Activated naive CD8-positive, alpha-beta T cell treated with anti-CD3 and anti-CD28 coated beads, Interleukin-2, amount 10 ng/mL, durations not matched to agents 7 days and 5 days (primary cell): ENCODE data around the gene UBE2F. TPM values are rescaled to one million over a fixed set of nuclear protein-coding genes. Genes with fewer than 3 reads are reported as not detected.

Experiments
- ATAC-seq: fragments of 150-1000 bp; cut with Tn5 transposase; one replicate; pipeline ENCODE4 v1.10.0; 2021; ENCODE audit warnings: low read depth, moderate library complexity
- POLR2A ChIA-PET: fragments of 350-600 bp; sonication (Branson Sonifier 250); formaldehyde crosslinking; loops from one replicate; lab custom pipeline; 2021; ENCODE audit warnings: antibody characterized with exemption; lab: Charles Lee
- DNase-seq: peaks from one replicate; pipeline ENCODE4 v3.0.0; 2021
- H3K27ac Mint-ChIP-seq: one replicate; pipeline ENCODE4 v1.8.0; 2022; ENCODE audit warnings: mild to moderate bottlenecking, mixed read lengths
- H3K27me3 Mint-ChIP-seq: one replicate; pipeline ENCODE4 v1.8.0; 2022; ENCODE audit warnings: mild to moderate bottlenecking, moderate library complexity, mixed read lengths
- H3K36me3 Mint-ChIP-seq: one replicate; pipeline ENCODE4 v1.8.0; 2021; ENCODE audit warnings: mild to moderate bottlenecking, mixed read lengths
- H3K4me1 Mint-ChIP-seq: one replicate; pipeline ENCODE4 v1.8.0; 2021; ENCODE audit warnings: mixed read lengths
- H3K4me3 Mint-ChIP-seq: one replicate; pipeline ENCODE4 v1.8.0; 2022; ENCODE audit warnings: mild to moderate bottlenecking, moderate library complexity, mixed read lengths
- H3K9me3 Mint-ChIP-seq: one replicate; pipeline ENCODE4 v1.8.0; 2021; ENCODE audit warnings: mixed read lengths
- total RNA-seq, 2 experiments: library from RNA; stranded (reverse); gene quantifications; one replicate each; pipeline ENCODE4 v1.2.3, GENCODE V29; 2021

The UBE2F gene
- total RNA-seq, 2 experiments from 2014 or later: 49.0 to 49.8 TPM

GRCh38 chr2:237996021-237996593, 29.3 kb downstream of the UBE2F start:
- ATAC-seq (no peak), DNase-seq (no peak)
- peaks cover 23% of the 10 kb centered on the region for H3K4me1 Mint-ChIP-seq
- H3K4me3 Mint-ChIP-seq: no peak overlapping the region
- no peaks in the 10 kb centered on the region for H3K27me3 Mint-ChIP-seq
- no peaks in the 10 kb centered on the region for H3K9me3 Mint-ChIP-seq
- peaks cover 43% of the 10 kb centered on the region for H3K36me3 Mint-ChIP-seq
- H3K27ac Mint-ChIP-seq: no peak overlapping the region
- POLR2A ChIA-PET: no interaction called here

DNA sequence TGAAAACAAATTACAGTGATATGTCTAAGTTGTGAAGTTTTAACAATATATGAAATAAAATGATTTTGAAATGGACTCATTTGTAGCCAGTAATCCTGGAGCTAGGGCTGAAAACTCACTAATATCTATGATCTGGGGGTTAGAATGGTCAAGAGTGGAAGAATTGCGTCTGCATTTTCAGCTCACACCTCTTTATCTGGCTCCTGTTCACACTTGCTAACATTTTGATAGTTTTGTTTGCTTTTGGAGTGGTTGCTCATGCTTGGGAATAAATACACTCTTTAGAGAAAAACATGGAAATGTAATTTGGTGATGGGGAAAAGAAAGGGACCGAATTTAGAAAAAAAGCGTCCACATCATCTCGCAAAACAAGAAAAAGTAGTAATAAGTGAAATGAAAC, 30.7 kb downstream of the UBE2F start:
- peaks cover 23% of the 10 kb centered on the region for H3K4me1 Mint-ChIP-seq
- H3K9me3 Mint-ChIP-seq: no peaks in the 10 kb centered on the region
- POLR2A ChIA-PET: no interaction called here
- DNase-seq (no peak), ATAC-seq (no peak)
- H3K4me3 Mint-ChIP-seq: peak overlapping the region; percentile 22
- H3K27ac Mint-ChIP-seq: peak overlapping the region; percentile 15
- H3K36me3 Mint-ChIP-seq: peaks cover 34% of the 10 kb centered on the region
- H3K27me3 Mint-ChIP-seq: no peaks in the 10 kb centered on the region

GRCh38 chr2:237998530-237998929, 31.7 kb downstream of the UBE2F start:
- Mint-ChIP-seq H3K36me3 (peaks cover 31% of the 10 kb centered on the region), H3K27ac (peak overlapping the region; percentile 85), H3K4me1 (peaks cover 31% of the 10 kb centered on the region), H3K9me3 (no peaks in the 10 kb centered on the region), H3K27me3 (no peaks in the 10 kb centered on the region), H3K4me3 (peak overlapping the region; percentile 78)
- POLR2A ChIA-PET: interaction anchor here (0.6 to 1.4 kb wide), 4 partner anchors 11 to 305 kb away, joined by 3 to 5 read pairs (median 4); partner anchors contain the start of gene SCLY
- DNase-seq (no peak), ATAC-seq (peak; percentile 71)

DNA sequence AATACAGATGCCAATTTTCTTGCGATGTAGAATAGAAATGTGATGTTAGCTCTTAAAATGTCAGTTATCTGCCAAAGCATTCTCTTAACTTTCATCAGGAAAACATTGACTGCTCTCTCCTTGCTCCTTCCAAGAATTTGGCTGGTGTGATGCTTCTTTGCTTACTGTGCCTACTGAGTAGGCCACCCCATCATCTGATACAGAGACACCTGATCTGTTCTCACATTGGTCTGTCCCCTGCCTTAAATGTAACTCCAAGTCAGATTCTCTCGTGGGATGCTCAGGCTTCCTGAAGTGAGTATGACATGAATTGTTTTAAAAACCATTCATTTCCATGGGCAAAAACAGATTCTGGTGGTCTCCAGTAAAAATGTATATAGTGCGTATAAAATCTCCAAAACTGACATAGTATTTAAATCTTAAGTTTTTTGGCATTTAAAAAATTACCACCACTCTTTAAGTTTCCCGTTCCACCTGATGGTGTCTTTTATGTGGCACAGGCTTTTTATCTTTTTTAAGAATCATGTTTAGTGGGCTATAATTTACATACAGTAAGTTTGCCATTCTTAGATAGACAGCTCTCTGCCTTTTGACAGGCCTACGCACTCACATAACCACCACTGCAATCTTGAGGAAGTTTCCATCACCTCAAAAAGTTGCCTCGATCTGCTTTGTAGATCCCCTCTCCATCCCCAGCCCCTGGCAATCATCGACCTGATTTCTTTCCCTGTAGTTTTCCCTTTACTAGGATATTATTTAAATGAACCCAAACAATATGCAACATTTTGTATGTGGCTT, 36.6 kb downstream of the UBE2F start:
- peaks cover 37% of the 10 kb centered on the region for H3K4me1 Mint-ChIP-seq
- DNase-seq (no peak), ATAC-seq (peak; percentile 80)
- no peaks in the 10 kb centered on the region for H3K9me3 Mint-ChIP-seq
- H3K36me3 Mint-ChIP-seq: peaks cover 40% of the 10 kb centered on the region
- H3K27me3 Mint-ChIP-seq: no peaks in the 10 kb centered on the region
- peak overlapping the region; percentile 43 for H3K4me3 Mint-ChIP-seq
- POLR2A ChIA-PET: interaction anchor here (1.3 kb wide), 1 partner anchor 23 kb away, joined by 3 read pairs; no protein-coding TSS in a partner anchor
- peak overlapping the region; percentile 86 for H3K27ac Mint-ChIP-seq

- DNase-seq (no peak), ATAC-seq (no peak)
- Mint-ChIP-seq H3K4me3 (peak overlapping the region; percentile 43), H3K27ac (peak overlapping the region; percentile 86), H3K27me3 (no peaks in the 10 kb centered on the region), H3K4me1 (peaks cover 36% of the 10 kb centered on the region), H3K9me3 (no peaks in the 10 kb centered on the region), H3K36me3 (peaks cover 40% of the 10 kb centered on the region)
- POLR2A ChIA-PET: interaction anchor here (1.3 kb wide), 1 partner anchor 24 kb away, joined by 3 read pairs; no protein-coding TSS in a partner anchor
These were observed 37.4 kb downstream of the UBE2F start for GRCh38 chr2:238004077-238004830.

DNA sequence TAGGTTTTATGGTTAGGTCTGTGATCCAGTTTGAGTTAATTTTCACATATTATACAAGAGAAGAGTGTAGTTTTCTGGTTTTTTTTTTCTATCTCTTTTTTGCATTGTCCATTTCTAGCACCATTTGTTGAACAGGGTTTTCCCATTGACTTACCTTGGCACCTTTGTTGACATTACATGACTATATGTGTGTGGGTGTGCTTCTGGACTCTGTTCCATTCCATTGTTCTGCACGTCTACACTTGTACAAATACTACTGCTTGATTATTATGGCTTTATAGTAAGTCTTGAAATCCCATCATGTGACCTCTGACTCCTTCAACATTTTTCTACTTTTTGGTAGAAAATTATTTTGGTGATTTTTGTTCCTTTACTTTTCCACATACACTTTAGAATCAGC, 38.7 kb downstream of the UBE2F start:
- Mint-ChIP-seq H3K27ac (no peak overlapping the region), H3K36me3 (peaks cover 30% of the 10 kb centered on the region), H3K4me1 (peaks cover 39% of the 10 kb centered on the region)

GRCh38 chr2:238006510-238006909, 39.7 kb downstream of the UBE2F start:
- DNase-seq: no peak
- Mint-ChIP-seq H3K27me3 (no peaks in the 10 kb centered on the region), H3K9me3 (no peaks in the 10 kb centered on the region), H3K4me3 (no peak overlapping the region), H3K36me3 (peaks cover 35% of the 10 kb centered on the region), H3K27ac (no peak overlapping the region), H3K4me1 (peaks cover 44% of the 10 kb centered on the region)
- no peak for ATAC-seq
- POLR2A ChIA-PET: no interaction called here

More for the DNA sequence above, 38.7 kb downstream of the UBE2F start:
- DNase-seq (no peak), ATAC-seq (no peak)
- POLR2A ChIA-PET: interaction anchor here (0.7 kb wide), 1 partner anchor 202 kb away, joined by 4 read pairs; no protein-coding TSS in a partner anchor
- Mint-ChIP-seq H3K9me3 (no peaks in the 10 kb centered on the region), H3K4me3 (no peak overlapping the region), H3K27me3 (no peaks in the 10 kb centered on the region)

DNA sequence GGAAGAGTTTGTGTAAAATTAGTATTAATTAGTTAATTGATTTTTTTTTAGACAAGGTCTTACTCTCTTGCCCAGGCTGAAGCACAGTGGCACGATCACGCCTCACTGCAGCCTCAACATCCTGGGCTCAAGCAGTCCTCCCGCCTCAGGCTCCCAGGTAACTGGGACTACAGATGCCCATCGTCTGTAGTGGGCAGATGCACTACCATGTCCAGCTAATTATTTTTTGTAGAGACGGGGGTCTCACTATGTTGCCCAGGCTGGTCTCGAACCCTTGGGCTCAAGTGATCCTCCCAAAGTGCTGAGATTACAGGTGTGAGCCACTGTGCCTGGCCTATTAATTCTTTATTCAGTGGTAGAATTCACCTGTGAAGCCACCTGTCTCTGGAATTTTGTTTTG, 41.1 kb downstream of the UBE2F start:
- Mint-ChIP-seq H3K36me3 (peaks cover 35% of the 10 kb centered on the region), H3K9me3 (no peaks in the 10 kb centered on the region), H3K27me3 (no peaks in the 10 kb centered on the region), H3K4me1 (peaks cover 41% of the 10 kb centered on the region), H3K27ac (no peak overlapping the region), H3K4me3 (no peak overlapping the region)
- DNase-seq (no peak), ATAC-seq (no peak)
- POLR2A ChIA-PET: no interaction called here

GRCh38 chr2:238009563-238009962, 42.7 kb downstream of the UBE2F start:
- no peak overlapping the region for H3K4me3 Mint-ChIP-seq
- POLR2A ChIA-PET: interaction anchor here (0.6 kb wide), 2 partner anchors 11 to 224 kb away, joined by 3 to 4 read pairs; no protein-coding TSS in a partner anchor

DNA sequence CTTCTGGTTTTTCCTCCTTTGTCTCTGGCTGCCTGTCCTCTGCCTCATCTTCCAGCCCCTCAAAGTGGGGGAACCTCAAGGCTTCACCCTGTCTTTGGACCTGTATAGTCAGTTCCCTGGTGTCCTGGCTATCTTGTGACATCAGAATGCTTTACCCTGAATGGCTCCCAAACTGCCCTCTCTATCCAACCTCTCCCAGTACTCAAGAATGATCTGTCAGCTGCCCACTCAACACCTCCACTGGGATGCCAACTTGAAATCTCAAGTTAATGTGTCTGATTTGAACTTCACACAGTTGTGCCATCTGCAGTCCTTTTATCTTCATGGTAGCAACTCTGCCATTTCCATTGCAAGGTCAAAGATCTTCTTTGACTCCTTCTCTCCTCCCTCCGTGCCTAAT, 43.8 kb downstream of the UBE2F start:
- H3K27ac Mint-ChIP-seq: no peak overlapping the region
- no peak overlapping the region for H3K4me3 Mint-ChIP-seq
- POLR2A ChIA-PET: no interaction called here
- H3K9me3 Mint-ChIP-seq: no peaks in the 10 kb centered on the region
- H3K4me1 Mint-ChIP-seq: peaks cover 24% of the 10 kb centered on the region
- ATAC-seq (no peak), DNase-seq (no peak)
- peaks cover 27% of the 10 kb centered on the region for H3K36me3 Mint-ChIP-seq
- H3K27me3 Mint-ChIP-seq: no peaks in the 10 kb centered on the region

More at GRCh38 chr2:238009563-238009962, 42.7 kb downstream of the UBE2F start:
- Mint-ChIP-seq H3K9me3 (no peaks in the 10 kb centered on the region), H3K4me1 (peaks cover 28% of the 10 kb centered on the region), H3K36me3 (peaks cover 30% of the 10 kb centered on the region), H3K27me3 (no peaks in the 10 kb centered on the region), H3K27ac (no peak overlapping the region)
- ATAC-seq: no peak
- DNase-seq: no peak

DNA sequence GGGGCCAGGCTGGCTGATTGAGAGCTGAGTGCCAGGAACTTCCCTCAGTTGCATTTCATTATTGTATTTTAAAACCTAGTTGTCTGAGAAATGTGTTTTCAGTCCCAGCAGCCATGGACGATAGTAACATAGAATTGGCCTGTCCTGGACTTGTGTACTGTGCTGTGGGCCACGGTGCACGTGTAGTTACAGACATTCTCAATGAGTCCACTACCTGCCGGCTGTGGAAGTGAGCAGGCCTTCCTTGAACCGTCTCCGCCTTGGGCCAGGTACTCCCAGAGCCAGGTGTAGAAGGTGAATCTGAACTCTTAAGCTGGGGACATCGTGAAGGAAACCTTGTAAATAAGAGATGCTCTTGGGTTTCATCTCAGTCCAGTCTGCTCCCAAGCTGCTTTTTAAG, 47.0 kb downstream of the UBE2F start:
- Mint-ChIP-seq H3K4me1 (peaks cover 17% of the 10 kb centered on the region), H3K27me3 (no peaks in the 10 kb centered on the region), H3K36me3 (peaks cover 12% of the 10 kb centered on the region), H3K4me3 (no peak overlapping the region), H3K9me3 (no peaks in the 10 kb centered on the region), H3K27ac (no peak overlapping the region)
- ATAC-seq (no peak), DNase-seq (no peak)
- POLR2A ChIA-PET: no interaction called here

DNA sequence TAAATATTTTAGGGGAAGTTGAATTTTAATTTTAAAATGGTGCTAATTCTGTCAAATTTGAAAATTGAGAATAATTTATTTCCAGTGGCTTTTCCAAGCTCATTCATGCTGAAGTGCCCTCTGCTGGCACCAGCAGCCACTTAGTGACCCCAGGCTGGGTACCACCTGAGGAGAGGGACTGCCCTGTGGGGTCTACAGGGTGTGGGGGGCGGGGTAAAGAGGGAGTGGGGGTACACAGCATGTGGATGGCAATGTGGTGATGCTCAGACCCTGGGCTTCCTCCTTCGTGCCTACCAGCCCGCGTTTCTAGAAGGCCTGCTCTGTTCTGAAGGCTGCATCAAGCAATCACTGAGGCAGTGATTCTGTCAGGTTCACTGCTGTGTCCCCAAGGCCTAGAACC, 48.9 kb downstream of the UBE2F start:
- Mint-ChIP-seq H3K9me3 (no peaks in the 10 kb centered on the region), H3K4me3 (no peak overlapping the region), H3K36me3 (peaks cover 15% of the 10 kb centered on the region), H3K27ac (no peak overlapping the region), H3K4me1 (peaks cover 9% of the 10 kb centered on the region), H3K27me3 (no peaks in the 10 kb centered on the region)
- POLR2A ChIA-PET: no interaction called here
- ATAC-seq (no peak), DNase-seq (no peak)

DNA sequence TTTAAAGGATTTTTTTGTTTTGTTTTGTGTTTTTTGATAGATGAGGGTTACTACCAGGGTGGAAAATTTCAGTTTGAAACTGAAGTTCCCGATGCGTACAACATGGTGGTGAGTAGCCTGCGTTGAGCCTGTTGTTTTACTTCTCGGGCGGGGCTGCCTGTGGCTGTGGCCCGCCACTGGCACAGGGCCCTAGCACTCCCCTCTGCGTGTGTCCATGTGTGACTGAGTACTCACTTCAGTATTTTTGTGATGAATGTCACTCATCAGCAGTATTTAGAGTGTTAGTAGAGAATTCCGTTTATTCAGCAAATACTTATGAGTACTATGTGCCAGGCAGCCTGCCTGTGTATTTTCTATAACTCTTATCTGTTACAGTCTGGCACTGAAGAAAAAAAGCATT, 49.7 kb downstream of the UBE2F start:
- ATAC-seq: no peak
- Mint-ChIP-seq H3K4me1 (peaks cover 6% of the 10 kb centered on the region), H3K4me3 (no peak overlapping the region), H3K9me3 (no peaks in the 10 kb centered on the region), H3K27ac (no peak overlapping the region), H3K36me3 (peaks cover 15% of the 10 kb centered on the region), H3K27me3 (no peaks in the 10 kb centered on the region)
- no peak for DNase-seq
- POLR2A ChIA-PET: no interaction called here
